Measurements from ENCODE around the gene PLEKHH2. TPM values are rescaled to one million over a fixed set of nuclear protein-coding genes. Genes with fewer than 3 reads are reported as not detected.

PLEKHH2 gene
- total RNA-seq, 1 donor from 2014 or later = 1.6 TPM

- no peak for ATAC-seq
- DNase-seq (ENCODE audit: low spot score) = no peak
Observed at GRCh38 chr2:43758739-43759138, 121.7 kb downstream of the PLEKHH2 start.

- DNase-seq (ENCODE audit: low spot score) = no peak
- ATAC-seq = no peak
Observed at GRCh38 chr2:43759195-43759594, 122.1 kb downstream of the PLEKHH2 start.

GRCh38 chr2:43762286-43762685, 125.2 kb downstream of the PLEKHH2 start:
- ATAC-seq (no peak), DNase-seq (ENCODE audit: low spot score) (no peak)

GRCh38 chr2:43763091-43763490, 126.0 kb downstream of the PLEKHH2 start:
- ATAC-seq (no peak), DNase-seq (ENCODE audit: low spot score) (no peak)

DNA sequence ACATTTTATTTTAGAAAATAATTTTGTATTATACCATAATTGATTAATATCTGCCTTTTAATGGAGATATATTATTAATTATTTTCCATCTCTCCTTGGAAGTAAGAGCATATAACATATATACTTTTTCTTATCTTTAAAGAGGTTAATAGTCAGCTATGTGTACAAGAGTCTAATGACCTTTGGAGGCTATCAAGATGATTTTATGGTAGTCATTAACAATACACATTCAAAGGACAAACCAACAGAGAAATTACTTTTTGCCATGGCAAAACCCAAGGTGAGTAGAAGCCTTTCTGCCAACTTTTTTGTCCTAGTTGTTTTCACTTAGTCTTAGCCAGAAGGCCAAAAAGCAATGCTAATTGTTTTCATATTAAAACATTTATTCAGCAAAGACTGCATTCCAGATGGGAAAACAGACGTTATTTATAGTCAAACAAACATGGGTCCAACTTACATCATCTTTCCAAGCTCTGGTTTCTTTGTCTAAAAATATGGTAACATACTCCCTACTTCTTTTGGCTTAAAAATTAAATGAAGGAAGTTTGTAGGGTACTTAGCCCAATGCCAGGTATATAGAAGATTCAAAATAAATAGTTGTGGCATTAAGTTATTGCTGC, 127.1 kb downstream of the PLEKHH2 start:
- DNase-seq (ENCODE audit: low spot score) (no peak), ATAC-seq (no peak)

GRCh38 chr2:43766006-43766405, 128.9 kb downstream of the PLEKHH2 start:
- DNase-seq (ENCODE audit: low spot score) (no peak), ATAC-seq (no peak)

GRCh38 chr2:43773876-43774613, 137.0 kb downstream of the PLEKHH2 start, which contains the start of gene DYNC2LI1:
DYNC2LI1 (plus strand) TSS chr2:43774039; CDS start chr2:43774139, 100 bp downstream.
- ATAC-seq = peak; percentile 99
- DNase-seq (ENCODE audit: low spot score) = peak; percentile 92

DNA sequence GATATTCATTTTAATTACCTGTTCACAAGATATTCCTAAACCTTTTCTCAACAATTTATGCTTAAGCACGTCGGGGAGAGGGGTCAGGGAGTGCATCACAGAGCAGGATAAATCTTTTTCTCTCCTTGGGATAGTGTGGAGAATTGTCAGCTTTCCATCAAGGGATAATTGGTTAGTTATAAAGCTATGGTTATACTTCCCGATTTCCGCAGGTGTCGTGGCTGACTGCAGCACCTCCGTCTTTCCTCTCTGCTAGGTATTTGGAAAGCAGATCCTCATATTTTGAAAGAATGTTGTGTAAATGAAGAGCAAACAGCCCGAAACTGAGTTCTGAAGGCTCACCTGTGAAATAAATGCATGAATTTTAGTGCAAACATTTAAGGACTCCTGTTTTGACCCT, 137.6 kb downstream of the PLEKHH2 start:
- no peak for DNase-seq (ENCODE audit: low spot score)
- peak; percentile 40 for ATAC-seq

- ATAC-seq (no peak), DNase-seq (ENCODE audit: low spot score) (no peak)
Observed at GRCh38 chr2:43776324-43776723, 139.3 kb downstream of the PLEKHH2 start.

GRCh38 chr2:43777306-43777926, 140.4 kb downstream of the PLEKHH2 start:
- no peak for DNase-seq (ENCODE audit: low spot score)
- no peak for ATAC-seq

- DNase-seq (ENCODE audit: low spot score) (no peak), ATAC-seq (no peak)
Observed at GRCh38 chr2:43778233-43778632, 141.2 kb downstream of the PLEKHH2 start.

DNA sequence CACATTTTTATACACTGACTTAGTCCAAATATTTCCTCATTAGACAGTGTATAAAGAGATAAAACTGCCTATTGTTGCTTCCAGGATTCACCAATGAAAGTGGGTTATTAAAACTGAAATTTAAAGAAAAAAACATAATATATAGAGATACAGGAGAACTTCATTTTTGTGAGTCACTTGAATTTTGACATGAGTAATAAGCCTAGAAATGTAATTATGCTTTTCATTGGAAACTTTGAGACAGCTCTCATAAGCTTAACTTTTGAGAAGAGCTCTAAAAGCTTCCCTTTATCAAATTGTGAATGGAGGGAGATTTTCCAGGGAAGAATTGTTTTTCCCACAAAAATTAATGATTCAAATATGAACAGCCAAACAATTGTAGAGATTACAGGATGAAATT, 150.8 kb downstream of the PLEKHH2 start:
- DNase-seq (ENCODE audit: low spot score) (no peak), ATAC-seq (no peak)

- DNase-seq (ENCODE audit: low spot score) (no peak), ATAC-seq (no peak)
Observed at GRCh38 chr2:43788646-43789045, 151.6 kb downstream of the PLEKHH2 start.

DNA sequence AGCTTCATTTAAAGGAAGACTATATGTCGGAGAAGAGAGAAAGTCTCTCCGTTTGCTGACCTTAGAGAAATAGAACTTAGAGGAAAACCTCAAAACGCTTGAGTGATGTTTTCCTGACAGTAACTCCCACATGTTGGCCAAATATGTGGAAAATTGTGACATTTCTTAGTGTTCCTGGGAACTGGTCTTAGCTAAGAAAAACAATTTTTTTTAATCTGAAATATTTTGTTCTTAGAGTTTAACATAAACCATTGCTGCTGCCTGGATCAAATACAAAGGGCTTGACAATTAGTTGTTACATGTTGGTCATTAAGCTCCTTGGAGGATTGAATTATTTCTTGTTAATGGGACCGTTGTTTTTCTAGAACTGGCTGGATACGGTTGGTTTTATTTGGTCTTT, 153.1 kb downstream of the PLEKHH2 start:
- no peak for DNase-seq (ENCODE audit: low spot score)
- no peak for ATAC-seq

DNA sequence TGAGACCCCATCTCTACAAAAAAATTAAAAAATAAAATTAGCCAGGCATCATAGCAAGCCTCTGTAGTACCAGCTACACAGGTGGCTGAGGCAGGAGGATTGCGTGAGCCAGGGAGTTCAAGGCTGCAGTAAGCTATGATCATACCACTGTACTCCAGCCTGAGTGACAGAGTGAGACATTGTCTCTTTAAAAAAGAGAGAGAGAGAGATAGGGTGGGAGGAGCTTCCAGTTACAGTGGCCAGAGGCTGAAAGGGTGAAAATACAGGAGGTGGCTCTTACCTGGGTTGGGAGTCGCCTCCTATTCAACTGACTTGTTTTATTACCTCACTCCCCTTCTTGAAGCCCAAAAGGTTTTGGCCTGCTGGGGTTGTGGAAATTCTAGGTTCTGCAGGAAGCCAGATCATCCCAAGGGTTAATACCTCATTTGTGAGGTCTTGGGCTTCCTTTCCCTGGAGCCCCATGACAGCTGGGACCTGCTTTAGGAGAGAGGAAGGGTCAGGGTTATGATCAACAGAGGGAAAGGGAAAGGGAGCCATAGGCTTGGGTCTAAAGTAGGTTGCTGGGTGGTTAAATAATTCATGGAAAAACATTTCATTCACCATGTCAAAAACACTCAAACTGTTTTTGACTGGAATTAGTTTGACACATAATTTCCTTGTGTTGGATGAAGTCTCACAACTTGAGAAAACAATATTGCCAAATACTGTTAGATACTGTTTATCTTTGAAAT, 154.1 kb downstream of the PLEKHH2 start:
- ATAC-seq (peak; percentile 31), DNase-seq (ENCODE audit: low spot score) (no peak)

GRCh38 chr2:43792653-43793052, 155.6 kb downstream of the PLEKHH2 start:
- ATAC-seq (no peak), DNase-seq (ENCODE audit: low spot score) (no peak)

- ATAC-seq = no peak
- DNase-seq (ENCODE audit: low spot score) = no peak
Observed at GRCh38 chr2:43794956-43795355, 157.9 kb downstream of the PLEKHH2 start.

- ATAC-seq (no peak), DNase-seq (ENCODE audit: low spot score) (no peak)
Observed at GRCh38 chr2:43796206-43796605, 159.1 kb downstream of the PLEKHH2 start.

- DNase-seq (ENCODE audit: low spot score) = no peak
- ATAC-seq = peak; percentile 77
Observed at GRCh38 chr2:43798300-43798699, 161.2 kb downstream of the PLEKHH2 start.

- ATAC-seq = no peak
- no peak for DNase-seq (ENCODE audit: low spot score)
Observed at GRCh38 chr2:43800894-43801293, 163.8 kb downstream of the PLEKHH2 start.

DNA sequence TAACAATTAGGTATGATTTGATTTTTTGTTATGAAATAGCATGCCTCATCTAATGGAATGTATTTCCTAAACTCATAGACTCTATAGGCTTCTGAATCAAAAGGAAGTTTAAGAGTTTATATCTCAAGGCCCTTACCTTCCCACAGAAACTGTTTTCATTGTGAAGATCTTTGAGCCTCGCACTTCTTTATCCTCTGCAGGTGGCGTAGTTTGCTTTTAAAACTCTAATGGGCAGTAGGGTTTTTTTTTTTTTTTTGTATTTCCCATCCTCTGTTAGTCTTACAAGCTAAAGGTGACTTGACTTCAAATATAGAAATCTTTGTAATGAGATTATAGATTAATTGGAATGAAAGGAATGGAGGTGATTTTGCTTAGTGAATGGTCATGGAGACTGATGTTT, 165.1 kb downstream of the PLEKHH2 start:
- DNase-seq (ENCODE audit: low spot score) = no peak
- ATAC-seq = peak; percentile 65
